Inflammatory macrophage treated with lipopolysaccharide for 4 hours (primary cell): Measurements from ENCODE around the gene KCNK3.
"Not testable (repeated sequence)": the region's sequence is repeated elsewhere in the genome, so short reads cannot be mapped to it uniquely, and the experiment has no call there.

Experiments
- DNase-seq: peaks from one replicate; pipeline ENCODE4 v3.0.0-alpha.2; 2020

Gene KCNK3

DNA sequence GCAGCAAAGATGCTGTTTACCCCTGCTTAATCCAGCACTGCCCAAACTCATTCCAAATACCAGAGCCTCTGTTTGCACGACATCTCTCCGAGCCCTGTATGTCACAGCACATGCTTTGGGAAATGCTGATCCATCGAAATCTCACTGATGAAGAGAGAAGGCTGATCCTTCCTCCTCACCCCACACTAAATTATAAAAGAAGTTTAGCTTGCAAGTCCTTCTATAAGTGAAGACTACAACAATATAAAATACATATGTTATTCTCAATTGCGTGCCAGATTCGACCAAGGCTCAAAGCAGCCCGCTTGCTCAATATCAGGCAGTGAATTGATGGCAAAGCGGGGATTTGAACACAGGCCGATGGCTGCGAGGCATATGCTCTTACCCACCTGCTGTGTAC, 40.9 kb downstream of the KCNK3 start:
- DNase-seq, result no peak

GRCh38 chr2:26735097-26735496, 42.6 kb downstream of the KCNK3 start:
- DNase-seq, result no peak

DNA sequence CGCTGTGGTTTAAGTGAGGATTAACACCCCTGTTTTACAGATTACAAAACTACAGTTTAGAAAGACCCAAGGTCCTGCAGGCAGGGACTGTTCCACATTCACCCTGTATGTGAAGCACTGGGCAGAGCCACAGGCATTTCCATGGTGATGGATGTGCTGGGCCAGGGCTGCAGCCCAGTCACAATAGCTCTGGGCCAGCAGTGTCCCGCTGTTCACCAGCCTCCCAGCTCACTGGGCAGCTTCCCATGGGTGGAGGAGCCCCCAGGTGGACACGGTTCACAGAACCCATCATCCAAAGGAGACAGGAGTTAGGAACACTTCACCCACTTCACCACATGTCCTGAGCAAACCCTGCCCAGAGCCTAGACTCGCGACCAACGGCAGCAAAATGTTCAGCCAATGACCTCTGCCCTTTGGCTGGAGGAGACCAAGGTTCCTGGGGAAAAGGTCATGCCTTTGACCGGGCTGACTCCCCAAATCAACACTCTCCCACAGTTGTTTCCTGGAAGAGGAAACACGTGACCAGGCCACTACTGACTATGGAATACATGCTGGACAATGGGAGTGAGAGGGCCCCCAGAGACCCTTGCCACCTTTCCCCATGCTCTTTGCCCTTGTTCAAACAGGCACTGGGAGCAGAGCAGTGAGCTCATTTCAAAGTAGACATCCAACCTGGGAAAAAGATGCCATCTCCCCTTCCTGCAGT, 43.5 kb downstream of the KCNK3 start:
- no peak for DNase-seq

- no peak for DNase-seq
These were observed 44.7 kb downstream of the KCNK3 start for GRCh38 chr2:26737221-26737620.

GRCh38 chr2:26738481-26738880, 46.0 kb downstream of the KCNK3 start:
- DNase-seq, result no peak

GRCh38 chr2:26739514-26739913, 47.0 kb downstream of the KCNK3 start:
- DNase-seq, result no peak

DNA sequence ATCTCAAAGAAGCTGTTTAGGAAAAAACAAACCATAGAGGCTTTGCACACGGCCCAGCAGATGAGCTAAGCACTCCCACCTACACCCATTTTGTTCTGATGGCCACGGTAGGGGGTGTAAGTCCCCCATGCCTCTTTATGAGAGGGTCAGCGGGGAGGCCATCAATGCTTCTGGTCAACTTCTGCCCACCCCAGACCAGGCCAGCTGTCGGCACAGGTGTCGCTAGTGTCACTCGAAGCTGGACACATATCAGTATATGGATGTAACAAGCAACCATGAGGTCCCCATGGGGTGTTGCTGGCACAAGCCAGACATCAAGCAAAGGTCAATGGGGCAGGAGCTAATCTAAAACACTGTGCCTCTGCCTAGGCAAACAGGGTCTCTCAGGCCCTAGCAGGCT, 47.8 kb downstream of the KCNK3 start:
- no peak for DNase-seq

DNA sequence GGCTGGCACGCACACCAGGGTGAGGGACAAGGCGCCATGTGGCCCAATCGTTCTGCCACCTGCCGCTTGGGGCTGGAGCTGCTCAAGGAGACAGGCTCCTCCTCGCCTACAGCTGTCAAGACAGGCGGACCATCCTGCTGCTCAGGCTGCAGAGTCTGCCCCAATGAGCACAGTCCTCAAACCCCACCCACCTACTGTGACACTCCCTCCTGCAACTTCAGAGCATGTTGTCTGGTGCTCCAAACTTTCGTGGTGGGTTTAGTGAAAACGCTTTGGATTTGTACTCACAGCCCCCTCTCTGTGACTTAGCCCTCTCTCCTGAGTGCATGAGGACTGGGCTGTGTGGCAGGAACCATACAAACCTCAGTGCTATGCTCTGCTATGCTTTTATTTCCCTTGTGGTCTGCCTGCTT, 48.4 kb downstream of the KCNK3 start:
- no peak for DNase-seq

DNA sequence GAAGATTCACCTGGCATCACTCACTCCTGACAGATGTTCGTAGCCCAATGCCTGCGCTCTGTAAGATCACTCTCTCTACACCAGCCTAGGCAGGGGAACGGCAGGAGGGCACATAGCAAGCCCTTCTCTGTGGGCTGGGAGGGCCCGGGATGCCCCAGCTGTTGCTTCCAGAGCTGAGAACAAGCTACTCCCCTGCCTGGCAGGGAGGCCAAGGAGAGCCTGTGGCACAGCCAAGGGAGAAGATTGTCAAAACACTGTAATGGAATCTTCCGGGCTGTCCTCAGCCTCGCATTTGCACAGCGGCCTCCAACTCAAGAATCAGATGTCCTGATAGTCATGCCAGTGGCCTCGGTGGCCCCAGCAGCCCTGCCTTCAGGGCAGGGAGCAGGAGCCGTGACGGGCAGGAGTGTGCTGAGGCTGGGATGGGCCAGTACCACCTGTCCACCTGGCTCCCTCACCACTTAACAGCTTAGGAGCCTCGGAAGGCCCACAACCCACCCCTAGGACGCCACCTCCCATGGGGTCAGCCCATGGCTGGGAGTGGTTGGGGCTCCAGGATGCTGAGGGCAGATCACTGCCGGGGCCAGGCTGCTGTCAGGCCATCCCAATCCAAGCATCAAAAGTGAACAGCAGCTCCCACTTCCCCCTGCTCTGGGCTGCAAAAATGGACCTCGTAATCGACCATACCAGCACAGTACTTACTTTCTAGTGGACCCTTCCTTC, 49.7 kb downstream of the KCNK3 start:
- DNase-seq, result no peak

DNA sequence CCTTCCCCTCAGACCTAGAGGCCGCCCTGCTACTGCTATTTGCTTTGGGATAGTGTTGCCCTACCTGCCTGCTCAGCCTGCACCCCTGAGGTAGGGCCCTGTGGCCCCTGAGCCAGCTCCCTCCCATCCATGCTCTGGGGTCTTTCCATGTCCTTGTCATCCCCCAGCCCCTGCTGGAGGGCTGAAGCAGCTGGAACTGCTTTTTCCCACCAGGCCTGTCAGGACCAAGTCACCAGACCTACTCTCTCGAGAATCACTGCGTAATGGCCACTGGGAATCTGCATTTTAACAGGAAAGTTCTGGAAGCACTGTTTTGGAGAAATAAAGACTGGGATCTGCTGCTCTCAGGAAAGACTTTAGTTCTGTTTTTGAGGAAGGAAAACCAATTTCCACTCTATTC, 51.3 kb downstream of the KCNK3 start:
- no peak for DNase-seq

- no peak for DNase-seq
These were observed 52.4 kb downstream of the KCNK3 start for GRCh38 chr2:26744953-26745352.

DNA sequence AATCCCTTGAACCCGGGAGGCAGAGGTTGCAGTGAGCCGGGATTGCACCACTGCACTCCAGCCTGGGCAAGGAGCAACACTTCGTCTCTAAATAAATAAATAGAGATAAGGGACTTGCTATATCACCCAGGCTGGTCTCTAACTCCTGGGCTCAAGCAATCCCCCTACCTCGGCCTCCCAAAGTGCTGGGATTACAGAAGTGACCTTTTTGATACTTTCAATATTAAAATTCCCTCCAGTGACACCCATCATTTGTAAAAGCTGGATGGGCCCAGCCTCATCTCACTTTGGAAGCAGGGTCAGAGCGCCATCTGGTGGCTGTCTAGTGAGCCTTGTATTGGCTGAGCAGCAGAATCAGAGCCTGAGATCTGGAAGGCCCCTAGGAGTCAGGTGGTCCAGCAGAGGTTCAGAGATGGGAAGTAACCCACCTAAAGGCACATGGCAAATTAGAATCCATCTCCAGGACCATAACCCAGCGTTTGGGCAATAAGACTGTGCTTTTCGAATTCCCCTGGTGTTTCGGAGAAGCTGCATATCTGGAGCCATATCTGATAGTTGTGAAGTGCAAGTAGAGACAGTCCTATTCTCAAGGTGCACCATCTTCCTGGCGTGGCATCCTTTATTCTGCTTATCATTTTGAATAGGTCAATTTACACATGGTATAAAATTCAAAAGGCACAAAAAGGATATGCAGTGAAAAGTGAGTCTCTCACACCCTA, 53.2 kb downstream of the KCNK3 start:
- peak; percentile 78 for DNase-seq

GRCh38 chr2:26746934-26747333, 54.4 kb downstream of the KCNK3 start:
- DNase-seq, result no peak

DNA sequence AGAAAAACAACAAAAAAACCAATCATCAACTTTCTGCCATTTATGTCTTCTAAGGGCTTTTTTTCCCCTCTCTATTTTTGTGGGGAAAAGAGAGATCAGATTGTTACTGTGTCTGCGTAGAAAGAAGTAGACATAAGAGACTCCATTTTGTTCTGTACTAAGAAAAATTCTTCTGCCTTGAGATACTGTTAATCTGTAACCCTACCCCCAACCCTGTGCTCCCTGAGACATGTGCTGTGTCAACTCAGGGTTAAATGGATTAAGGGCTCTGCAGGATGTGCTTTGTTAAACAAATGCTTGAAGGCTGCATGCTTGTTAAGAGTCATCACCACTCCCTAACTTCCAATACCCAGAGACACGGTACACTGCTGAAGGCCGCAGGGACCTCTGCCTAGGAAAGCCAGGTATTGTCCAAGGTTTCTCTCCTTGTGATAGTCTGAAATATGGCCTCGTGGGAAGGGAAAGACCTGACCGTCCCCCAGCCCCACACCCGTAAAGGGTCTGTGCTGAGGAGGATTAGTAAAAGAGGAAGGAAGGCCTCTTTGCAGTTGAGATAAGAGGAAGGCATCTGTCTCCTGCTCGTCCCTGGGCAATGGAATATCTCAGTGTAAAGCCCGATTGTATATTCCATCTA, 57.4 kb downstream of the KCNK3 start:
- not testable (repeated sequence) for DNase-seq

DNA sequence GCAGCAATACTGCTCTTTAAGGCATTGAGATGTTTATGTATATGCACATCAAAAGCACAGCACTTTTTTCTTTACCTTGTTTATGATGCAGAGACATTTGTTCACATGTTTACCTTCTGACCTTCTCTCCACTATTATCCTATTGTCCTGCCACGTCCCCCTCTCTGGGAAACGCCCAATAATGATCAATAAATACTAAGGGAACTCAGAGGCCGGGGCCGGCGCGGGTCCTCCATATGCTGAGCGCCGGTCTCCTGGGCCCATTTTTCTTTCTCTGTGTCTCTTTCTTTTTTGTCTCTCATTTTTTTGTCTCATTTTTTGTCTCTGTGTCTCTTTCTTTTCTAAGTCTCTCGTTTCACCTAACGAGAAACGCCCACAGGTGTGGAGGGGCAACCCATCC, 57.9 kb downstream of the KCNK3 start:
- not testable (repeated sequence) for DNase-seq

GRCh38 chr2:26752656-26753055, 60.1 kb downstream of the KCNK3 start:
- DNase-seq, result no peak

DNA sequence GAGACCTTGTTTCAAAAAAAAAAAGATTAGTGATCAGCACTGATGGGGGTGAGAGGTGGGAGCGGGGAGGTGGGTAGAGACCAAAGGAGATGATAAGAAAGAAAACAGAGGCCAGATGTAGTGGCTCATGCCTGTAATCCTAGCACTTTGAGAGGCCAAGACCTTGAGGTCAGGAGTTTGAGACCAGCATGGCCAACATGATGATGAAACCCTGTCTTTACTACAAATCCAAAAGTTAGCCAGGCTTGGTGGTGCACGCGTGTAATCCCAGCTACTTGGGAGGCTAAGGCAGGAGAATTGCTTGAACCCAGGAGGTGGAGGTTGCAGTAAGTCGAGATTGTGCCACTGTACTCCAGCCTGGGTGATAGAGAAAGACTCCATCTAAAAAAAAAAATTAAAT, 62.0 kb downstream of the KCNK3 start:
- no peak for DNase-seq

DNA sequence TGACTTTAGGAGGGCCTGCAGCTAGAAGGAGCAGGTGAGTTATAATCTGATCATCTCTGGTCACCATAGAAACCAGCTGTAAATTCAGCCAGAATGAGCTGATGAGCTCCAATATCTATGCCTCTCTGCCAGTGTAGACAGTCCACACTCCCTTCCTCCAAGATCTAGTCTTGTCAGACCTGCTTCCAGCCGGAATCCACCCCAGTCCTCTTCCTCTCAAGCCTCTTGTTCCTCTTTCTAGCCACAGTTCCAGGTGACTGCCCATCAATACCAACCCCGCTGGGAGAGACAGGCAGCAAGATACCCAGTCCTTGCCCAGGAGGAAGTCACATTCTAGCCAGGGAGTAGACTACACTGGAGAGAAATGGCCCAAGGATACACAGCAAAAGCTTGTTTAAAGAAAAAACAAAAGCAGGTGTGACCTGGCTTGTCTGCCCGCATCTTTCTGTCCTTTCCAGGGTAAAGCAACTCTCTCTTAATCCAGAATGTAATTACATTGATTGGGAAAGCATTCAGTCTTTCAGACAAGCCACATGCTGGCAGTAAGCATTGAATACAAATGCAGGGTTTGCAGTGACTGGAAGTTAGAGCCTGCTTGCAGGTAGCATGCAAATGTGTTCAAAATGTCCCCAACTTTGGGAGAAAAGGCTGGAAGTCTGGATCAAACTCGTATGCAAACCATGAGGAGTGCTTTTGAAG, 62.6 kb downstream of the KCNK3 start:
- DNase-seq, result no peak

DNA sequence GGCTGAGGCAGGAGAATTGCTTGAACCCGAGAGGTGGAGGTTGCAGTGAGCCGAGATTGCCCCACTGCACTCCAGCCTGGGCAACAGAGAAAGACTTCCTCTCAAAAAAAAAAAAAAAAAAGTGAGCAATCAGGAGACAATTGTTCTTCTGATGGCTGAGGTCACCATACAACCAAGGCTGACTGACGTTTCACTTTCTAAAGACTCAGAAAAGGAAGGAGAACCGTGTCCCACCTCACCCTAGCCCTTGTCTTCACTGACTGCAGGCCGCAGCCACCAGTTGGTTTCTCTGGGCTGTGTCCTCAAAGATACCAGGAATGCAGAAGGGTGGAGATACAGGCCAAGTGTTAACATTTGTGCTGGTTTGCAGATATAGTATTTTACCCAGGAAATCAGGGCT, 63.8 kb downstream of the KCNK3 start:
- DNase-seq, result peak; percentile 77

DNA sequence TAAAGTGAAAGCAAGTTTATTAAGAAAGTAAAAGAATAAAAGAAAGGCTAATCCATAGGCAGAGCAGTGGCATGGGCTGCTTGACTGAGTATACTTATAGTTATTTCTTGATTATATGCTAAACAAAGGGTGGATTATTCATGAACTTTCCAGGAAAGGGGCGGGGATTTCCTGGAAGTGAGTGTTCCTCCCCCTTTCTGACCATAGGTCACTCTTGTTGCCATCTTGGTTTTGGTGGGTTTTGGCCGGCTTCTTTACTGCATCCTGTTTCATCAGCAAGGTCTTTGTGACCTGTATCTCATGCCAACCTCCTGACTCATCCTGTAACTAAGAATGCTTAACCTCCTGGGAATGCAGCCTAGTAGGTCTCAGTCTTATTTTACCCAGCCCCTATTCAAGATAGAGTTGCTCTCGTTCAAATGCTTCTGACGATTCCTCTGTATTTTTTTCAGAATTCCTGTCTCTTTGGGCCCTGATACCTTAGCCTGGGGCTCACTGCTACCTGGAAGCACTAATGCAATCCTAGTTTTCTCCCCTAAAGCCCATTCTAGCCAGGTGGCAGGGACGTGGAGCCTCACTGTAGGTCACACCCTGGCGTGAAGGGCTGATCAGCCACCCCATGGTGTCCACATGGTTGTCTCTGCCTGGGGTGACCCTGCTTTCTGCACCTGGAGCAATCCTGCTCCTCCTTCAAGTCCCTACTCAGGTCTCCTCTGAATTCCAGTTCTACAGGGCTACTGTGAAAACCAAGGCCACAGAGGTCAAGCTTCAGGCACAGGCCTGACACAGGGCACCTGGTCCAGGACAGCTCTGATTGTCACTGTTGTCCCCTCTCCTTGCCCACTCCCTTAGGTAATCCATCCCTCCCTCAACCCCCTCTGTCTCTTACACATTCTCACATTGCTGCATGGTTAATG, 65.6 kb downstream of the KCNK3 start:
- peak; percentile 36 for DNase-seq

DNA sequence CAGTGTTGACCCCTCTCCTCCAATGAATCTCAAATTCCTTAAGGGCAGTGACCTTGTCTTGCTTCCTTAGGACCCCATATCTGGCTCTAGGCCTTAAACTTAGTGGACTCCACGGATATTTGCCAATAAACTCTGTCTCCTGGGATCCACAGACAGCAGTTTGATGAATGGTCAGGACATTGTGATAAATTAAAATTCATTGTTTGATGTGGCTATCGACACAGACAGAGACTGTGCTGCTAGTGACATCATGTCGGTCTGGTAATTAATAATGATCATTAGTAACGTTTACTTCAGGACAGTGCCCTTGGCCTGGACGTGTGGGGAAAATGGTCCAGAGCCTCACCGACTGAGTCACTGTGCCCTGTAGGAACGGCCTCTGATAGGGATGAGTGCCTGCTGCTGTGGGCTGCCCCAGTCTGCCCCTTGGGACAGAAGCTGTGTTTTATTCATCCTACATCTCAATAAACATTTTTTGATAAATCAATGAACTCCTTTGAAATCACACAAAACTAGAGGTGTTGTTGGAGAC, 66.3 kb downstream of the KCNK3 start:
- no peak for DNase-seq

- DNase-seq, result no peak
These were observed 67.3 kb downstream of the KCNK3 start for GRCh38 chr2:26759845-26760244.
